DMS153 (cell line): ENCODE results near the gene TENT5C.
A peak's percentile ranks its signal among the peaks of the same experiment; 100 is the strongest.
"Not testable (repeated sequence)": the region's sequence is repeated elsewhere in the genome, so short reads cannot be mapped to it uniquely, and the experiment has no call there.

Experiments used
- DNase-seq: peaks from one replicate; lab custom pipeline; 2025; lab: John Stamatoyannopoulos, UW

Gene TENT5C

DNA sequence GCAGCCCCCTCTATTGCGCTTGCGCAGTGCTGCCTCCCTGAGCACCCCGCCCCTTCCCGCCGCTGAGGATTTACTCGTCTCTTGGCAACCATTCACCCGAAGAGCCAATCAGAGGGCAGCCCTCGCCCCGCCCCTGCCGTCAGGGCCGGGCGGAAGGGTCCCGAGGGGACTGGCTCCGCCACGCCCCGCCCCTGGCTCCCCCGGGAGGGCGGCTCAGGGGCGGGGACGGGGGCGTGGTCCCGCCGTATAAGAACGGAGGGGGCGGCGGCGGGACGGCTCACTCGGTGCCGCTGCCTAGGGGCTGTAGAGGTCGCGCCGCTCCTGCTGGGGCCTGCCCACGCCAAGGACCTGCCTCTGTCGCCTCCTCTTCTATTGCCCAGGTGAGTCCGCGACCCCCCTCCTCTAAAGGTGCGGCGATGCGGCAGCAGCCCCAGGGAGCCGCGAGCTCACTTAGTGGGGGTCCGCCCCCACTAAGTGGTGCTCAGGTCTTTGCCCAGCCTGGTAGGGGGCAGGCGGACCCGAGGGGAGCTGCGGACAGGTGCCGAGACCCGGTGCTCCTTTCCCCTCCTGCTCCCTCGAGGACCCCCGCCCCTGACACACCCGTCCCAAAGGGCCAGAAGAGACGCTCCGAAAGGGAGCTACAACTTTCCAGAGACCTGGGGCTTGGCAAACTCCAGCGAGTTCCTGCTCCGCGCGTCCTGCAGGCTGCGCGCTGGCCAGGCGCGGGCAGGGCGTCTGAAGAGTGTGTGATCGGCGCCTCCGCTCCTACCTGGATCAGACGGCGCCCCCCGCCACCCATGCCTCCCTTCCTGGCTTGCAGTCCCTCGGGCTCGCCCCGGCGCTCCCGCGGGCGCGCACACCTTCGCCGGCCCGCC is at the start of gene TENT5C:
TENT5C (plus strand) TSS at position 275 of the 875 bp plus-strand sequence. CDS start 16,821 bp downstream, outside the sequence.
- peak; percentile 92 for DNase-seq

DNA sequence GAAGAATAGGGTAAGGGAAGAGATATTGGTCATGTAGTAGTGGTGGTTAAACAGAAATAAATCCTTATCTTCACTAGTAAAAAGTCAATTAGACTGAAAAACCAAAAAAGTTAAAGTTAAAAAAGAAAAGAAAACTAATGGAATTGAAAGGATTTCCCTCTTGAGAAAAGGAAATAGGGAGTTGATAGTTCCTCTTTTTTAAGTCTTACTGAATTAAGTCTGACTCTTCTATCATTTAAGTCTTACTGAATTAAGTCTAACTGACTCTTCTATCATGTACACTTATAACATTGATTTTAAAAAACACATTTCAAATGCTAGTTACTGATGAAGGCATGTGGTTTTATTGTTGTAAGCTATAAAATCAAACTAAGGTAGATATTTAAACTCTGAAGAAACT is 49.5 kb upstream of the TENT5C start:
- no peak for DNase-seq

DNA sequence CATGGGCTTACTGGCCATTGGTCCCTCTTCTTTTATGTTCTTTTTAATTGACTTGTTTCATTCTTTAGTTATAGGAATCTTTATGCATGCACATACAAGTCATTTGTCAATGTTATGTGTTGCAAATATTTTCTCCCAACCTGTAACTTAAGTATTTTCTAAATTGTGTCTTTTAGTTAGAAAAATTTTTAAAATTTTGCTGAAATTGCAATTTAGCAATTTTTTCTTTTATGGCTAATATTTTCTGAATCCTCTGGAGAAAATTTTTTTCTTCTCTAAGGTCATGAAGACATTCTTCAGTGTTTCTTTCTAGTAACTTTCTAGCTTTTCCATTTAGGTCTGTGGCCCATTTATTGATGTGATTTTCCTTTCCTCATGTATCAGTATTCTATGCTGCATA is 48.9 kb upstream of the TENT5C start:
- no peak for DNase-seq

DNA sequence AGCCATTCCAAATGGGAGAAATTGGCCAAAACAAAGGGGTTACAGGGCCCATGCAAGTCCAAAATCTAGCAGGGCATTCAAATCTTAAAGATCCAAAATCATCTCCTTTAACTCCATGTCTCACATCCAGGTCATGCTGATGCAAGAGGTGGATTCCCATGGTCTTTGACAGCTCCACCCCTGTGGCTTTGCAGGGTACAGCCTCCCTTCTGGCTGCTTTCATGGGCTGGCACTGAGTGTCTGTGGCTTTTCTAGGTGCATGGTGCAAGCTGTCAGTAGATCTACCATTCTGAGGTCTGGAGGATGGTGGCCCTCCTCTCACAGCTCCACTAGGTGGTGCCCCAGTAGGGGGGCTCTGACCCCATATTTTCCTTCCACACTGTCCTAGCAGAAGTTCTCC is 47.4 kb upstream of the TENT5C start:
- not testable (repeated sequence) for DNase-seq

DNA sequence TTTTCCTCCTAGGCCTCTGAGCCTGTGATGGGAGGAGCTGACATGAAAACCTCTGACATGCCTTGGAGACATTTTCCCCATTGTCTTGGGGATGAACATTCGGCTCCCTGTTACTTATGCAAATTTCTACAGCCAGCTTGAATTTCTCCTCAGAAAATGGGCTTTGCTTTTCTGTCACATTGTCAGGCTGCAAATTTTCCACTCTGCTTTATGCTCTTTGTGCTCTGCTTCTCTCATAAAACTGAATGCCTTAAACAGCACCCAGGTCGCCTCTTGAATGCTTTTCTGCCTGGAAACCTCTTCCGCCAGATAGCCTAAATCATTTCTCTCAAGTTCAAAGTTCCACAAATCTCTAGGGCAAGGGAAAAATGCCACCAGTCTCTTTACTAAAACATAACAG is 46.7 kb upstream of the TENT5C start:
- DNase-seq, result no peak

DNA sequence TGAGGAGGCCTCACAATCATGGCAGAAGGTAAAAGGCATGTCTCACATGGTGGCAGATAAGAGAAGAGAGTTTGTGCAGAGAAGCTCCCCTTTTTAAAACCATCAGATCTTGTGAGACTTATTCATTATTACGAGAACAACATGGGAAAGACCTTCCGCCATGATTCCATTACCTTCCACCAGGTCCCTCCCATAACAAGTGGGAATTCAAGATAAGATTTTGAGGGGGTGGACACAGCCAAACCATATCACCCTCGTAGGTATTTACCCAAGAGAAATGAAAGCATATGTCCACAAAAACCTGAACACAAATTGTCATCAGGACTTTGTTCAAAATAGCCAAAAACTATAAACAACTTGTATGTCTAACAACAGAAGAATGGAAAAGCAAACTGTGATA is 45.9 kb upstream of the TENT5C start:
- DNase-seq, result no peak

DNA sequence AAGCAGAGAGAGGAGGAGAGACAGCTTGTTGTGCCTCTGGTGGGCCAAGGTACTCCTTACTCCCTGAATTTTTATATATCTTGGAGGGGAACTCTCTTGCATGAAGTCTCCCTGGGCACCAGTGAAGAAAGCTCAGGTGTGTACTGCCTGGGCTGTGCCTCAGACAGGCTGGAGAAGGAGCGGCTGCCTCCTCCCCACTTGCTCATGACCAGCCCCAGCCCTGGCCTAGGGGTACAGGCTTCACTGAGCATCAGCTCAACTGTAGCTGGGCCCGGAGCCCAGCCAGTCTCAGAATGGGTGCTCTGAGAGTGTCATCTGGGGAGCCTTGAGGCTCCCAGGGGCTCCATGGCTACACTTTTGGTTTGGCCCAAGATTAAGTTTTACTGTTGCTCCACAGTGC is 44.8 kb upstream of the TENT5C start:
- no peak for DNase-seq

DNA sequence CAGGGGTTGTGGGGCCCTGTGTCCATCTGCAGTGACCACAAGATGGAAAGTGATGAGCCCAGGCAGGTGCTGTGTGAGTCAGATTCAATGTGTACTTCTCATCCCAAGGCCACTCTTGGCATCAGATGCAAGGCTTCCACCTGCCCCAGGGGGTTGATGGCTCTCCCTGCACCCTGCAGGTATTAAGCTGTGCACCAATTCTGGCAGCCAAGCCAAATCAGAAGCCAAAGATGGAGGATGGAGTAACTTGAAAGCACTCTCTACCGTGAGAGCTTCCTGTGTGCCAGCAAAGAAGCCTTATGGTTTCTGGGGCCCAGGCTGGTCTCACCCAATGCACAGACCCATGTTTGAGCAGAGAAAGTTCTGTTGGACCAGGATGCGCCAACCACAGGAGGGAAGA is 44.3 kb upstream of the TENT5C start:
- DNase-seq, result no peak

DNA sequence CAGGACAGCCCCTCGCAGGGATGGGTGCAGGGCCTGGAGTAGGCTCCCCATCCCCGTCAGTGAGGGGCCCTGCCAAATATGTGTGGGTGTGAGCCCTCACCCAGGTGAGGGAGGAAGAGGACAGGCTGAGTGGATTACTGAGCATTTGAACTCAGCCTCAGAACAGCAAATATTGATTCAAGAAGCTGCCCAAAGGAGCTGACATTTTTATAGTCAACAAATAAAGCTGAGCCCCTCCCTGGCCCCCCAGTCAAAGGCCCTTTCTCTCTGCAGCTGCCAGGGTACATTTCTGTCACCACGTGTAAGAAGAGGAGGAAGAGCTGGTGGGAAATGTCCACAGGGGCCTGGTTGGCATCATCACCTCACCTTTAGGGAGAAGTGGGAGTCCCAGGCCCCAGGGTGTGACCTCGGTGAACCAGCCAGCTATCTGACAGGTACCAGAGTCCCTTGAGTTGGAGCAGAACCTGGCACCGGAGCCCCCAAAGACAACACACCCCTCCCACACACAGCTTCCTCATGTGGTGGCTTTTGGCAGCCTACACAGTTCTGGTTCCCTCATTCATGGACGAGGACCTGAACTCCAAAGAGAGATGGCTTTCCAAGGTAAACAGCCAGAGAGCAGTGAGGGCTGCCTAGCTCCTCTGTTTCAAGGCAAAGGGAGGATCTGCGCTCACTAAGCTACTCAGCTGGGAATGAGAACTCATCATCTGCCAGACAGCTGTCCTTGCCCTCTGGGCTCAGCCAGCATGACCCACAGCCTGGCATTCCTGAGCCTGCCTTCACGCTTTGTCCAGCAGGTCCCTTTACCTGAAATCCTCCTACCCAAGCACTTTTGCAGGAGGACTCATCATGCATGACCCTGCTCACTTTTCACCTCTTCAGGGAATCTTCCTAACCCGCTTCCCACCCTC is 43.0 kb upstream of the TENT5C start:
- peak; percentile 76 for DNase-seq

DNA sequence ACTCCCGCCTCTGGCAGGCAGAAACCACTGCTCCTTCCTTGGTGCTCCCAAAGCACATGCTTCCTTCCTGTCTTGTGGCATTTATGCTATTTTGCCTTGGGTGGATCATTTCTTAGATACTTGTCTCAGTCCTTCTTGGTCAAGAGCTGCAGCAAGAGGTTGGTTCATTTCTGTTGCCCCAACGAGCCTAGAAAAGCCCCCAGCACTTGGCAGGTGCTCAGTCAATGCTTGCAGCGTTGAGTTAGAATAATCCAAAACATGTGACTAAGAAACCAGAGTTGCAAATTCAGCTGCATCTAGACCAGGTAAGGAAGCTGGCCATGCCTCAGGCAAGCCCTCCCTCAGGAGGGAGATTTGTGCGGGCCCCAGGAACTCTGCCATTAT is 42.4 kb upstream of the TENT5C start:
- DNase-seq, result no peak

DNA sequence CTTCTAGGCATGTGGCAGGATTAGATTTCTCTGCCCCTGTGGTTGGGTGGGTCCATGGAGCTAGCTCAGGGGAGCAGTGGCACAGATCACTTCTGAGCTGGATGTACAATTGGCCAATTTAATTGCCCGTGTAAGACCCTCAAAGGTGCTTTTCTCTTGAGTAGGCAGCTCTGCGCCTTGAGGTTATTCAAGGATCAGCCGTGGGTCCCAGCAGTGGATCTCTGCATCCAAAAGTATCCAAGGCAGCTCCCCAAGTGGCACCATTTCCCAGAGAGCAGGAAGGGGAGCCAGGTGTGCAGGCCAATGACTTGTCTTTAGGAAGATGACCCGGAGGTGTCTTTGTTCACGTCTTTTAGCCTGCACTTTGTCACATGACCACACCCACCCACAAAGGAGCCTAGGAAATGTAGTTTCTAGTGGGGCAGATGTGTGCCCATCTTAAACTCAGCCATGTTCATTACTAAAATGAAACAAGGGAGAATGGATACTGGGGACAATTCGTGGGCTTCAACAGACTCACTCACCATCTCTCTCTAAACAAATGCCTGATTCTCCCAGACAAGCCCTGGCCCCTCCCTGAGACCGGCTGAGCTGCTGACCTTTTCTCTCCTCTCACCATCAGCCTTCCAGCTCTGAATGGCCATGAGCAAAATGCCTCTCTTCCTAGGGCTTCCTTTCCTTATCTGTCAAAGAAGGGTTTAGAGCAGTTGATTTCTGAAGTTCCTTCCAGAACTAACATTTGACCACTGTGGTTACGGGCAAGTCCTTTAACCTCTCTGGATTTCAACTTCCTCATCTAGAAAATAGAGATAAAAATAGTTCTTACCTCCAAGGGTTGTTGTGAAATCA is 41.4 kb upstream of the TENT5C start:
- DNase-seq, result no peak

DNA sequence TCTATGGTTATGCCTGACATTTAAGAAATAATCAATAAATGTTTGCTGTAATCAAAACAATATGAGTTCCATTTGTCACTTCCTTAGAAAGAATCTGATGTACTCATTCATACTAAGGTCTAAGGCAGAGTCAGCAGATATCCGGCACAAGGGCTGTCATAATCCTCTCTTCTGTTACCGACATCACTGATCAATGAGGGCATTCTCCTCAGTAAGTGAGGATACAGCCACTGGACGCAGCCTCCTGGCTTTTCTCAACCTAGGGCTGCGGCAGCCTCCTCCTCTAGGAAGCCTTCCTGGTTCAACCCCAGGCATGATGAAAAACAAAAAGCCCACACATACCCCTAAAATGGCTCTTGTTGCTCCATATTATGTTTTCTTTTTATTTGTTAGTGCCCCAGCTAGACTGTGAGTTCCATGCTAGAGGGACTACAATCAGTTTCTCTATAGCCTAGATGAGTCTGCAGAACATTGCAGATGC is 40.7 kb upstream of the TENT5C start:
- no peak for DNase-seq

DNA sequence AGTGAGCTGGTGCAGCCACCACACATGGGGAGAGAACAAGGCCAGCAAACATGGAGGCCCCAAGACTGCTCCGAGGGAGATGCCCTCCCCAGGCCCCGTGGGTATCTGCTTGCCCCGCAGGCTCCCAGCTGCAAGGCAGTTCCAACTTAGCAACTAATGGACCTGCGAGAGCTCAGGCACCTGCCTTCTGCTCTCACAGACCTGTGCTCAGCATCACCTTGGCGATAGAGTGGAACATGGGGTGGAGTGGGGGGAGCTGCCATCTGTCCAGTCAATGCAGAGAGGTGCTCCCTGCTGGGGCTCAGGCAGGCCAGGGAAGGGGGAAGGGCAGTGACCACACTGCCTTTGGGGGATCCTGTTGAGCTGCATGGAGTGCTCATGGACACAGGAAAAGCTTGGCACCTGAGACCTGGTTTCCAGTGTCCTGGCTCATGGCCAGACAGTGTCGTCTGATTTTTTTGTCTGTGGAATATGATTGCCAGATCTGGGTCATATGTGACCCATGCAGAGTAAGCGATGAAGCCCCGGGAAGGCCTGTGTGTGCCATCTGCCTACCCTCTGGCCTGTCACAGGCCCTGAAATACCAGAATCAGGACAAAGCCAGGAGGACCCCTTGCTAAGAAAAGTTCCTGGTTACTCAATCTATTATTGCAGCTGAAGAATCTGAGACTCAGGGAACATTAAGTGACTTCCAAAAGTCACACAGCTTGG is 39.9 kb upstream of the TENT5C start:
- DNase-seq, result peak; percentile 27

DNA sequence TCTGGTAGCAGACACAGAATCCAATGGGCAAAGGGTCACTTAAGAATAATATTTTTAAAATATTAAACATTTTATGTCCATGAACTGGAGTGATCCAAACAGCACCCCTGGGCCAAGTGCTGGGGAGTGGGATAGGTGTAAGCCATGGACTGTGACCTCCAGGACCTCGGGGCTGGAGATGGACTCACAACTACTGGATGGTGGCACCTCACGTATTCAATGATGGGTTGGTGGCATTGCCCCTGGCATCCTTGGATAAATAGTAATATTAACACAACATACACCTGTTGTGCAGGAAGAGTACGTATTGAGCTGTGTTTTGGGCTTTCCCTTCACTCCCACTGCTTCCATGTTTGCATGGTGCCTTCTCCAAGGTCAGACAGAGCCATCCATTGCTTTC is 39.3 kb upstream of the TENT5C start:
- no peak for DNase-seq

DNA sequence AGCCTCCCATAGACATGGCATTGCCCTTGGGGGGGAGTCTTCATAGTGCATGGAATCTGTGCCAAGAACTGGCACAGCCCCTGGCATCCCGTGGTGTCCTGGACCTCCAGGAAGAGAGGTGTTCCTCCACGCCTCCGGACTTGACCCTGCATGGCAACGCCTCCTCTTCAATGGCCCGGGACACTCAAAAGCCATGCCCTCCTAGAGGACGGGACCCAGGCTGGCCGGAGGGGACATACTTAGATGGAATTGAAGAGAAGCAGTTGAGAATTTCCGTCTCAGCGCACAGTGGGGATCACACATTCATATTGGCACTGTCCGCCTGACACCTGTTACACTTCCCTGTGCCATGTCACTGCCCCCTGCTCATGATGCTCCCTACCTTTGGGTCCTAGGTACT is 38.4 kb upstream of the TENT5C start:
- no peak for DNase-seq

DNA sequence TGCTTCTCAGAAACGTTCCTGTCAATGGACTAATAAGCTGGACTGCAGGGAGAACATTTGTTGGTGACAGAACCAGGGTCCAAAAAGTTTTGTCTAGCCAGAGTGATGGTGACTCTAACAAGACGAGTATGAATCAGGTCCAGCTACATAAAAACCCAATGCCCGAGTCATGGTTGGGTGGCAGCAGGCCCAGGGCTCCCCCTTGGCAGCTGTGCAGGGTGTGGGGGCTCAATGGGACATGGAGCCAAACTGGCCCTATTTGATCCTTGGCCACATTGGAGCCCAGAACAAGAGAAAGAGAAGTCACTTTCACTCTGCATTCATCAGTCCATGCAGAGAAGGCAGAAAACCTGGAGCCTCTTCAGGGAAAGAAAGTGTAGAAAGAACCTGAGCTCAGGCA is 37.9 kb upstream of the TENT5C start:
- no peak for DNase-seq

DNA sequence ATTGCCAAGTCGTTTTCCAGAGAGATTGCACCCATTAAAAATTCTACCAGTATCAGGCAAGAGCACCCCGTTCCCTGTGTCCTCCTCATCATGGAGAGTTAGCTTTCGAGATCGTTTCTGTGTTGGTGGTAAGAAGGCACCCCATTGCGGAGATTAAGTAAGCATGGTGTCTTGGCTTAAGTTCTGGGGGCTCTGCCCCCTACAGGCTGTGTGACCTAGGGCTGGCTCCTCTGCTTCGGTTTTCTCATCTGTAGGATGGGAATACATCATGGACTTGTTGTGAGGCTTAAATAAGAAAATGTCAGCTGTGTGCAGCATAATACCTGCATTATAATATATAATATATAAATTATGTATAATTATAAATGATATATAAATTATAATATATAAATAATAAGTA is 36.8 kb upstream of the TENT5C start:
- no peak for DNase-seq

DNA sequence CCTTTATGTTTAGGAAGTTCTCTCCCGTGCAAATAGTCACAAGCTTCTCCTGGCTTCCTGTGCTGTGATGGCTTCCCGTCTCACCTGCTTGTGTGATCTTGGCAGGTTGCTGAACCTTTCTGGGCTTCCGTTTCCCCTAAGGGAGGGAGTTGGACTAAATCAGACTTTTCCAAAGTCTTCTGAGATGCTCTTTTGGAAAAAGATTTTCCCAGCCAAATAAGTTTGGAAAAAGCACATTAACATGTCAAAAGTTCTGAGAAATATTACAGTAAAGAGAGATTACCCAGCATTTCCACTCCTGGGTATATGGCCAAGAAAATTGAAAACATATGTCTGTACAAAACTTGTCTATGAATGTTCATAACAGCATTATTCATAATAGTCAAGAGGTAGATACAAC is 36.0 kb upstream of the TENT5C start:
- DNase-seq, result no peak

DNA sequence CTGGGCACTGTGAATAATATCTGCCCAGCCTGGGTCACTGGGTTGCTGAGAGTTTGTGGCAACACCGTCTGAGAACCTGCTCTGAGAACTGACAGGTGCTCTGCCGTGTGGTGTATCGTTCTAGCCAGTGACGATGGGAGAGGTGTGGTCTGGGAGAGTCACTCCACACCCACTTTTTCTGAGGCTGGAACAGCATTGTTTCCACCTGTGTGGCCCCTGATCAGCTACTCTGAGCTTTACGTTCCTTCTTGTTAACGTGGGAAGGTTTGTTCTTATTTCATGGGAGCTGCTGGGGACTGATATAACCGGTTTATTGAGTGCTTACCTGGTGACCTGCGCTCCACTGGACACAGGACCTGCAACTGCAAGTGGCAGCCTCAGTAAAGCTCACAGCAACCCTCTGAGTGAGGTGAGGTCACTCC is 34.8 kb upstream of the TENT5C start:
- DNase-seq, result peak; percentile 57

DNA sequence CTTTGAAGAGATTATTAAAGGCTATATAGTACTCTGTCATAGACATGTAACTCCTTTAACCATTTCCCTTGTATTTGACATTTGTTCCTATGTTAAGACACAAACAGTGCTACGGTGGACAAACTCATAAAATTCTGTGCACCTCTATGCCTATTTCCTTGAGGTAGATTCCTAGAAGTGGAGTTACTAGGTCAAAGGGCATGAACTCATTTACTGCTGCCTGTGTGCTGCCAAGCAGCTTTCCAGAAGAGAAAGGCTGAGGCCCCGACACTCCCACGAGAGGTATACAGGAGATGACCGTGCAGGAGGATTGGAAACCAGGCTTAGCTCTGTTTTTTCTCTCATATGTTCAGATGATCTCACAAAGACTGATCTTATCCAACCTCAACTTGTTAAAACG is 34.4 kb upstream of the TENT5C start:
- DNase-seq, result no peak

DNA sequence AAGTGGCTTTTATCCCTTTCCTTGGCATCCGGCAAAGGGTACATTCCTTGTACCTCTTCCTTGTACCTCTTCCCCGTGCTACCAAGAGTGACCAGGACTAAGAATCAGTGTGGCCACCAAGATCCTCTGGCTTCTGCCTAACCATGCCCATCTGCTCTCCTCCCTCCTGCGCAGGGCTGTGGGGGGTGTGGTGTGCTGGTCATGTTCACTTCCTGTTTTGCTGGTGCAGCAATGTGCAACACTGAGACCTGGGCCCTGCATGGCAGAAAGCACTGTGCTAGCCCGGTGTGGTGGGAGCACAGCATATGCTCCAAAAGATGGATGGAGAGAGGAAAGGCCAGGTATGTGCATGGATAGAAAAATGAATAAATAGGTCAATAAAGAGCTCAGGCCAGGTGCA is 33.3 kb upstream of the TENT5C start:
- peak; percentile 24 for DNase-seq
